Stimulated activated CD8-positive, alpha-beta memory T cell treated with anti-CD3 and anti-CD28 coated beads, Interleukin-4, amount 100 ng/mL, for 24 hours (primary cell): ENCODE data around the gene WIPF2.
"Not testable (repeated sequence)": the region's sequence is repeated elsewhere in the genome, so short reads cannot be mapped to it uniquely, and the experiment has no call there.

Source experiments
- DNase-seq: peaks from one replicate; pipeline ENCODE4 v3.0.0-alpha.2; 2020; ENCODE audit warnings: low read depth

WIPF2 gene

DNA sequence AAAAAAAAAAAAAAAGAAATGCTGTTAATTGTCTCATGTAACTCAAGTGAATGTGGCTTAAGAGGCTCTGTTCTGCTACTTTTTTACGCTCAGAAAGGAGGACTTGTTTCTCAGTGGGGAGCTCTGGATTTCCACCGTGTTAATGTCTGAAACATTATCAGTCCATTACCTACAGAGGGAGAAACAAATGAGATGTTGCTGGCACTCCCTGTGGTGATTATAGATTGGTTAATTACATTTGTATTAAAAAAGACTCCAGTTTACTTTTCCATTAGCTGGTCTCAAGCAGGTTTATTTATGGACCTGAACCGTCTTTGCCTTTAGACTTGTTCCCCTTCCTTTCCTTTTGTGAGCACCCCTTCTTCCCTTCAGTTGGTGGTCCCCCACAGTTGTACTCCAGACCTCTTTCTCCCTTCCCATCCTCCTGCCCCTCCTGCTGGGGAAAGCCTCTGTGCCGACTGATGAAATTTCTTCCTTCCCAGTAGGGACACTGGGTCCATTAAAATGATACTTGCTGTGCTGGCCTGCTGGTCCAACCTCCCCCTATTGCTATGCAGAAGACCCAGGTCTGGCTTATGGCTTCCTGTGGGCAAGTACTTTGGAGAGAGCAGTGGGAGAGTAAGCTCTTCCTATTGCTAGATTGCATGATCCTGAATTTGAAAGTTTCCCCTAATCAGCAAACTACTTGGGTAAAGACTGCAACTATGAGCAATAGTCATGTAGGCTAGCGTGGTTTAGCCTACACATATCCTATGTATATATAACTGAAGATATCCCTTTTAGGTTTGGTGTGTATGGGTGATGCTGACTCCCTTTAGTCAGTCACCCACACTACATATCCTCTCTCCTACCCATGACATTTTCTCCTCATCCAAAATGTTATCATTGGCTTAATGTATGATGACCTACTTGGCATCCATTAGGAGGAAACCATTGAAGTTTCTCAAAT lies 76.7 kb downstream of the WIPF2 start:
- DNase-seq = no peak

DNA sequence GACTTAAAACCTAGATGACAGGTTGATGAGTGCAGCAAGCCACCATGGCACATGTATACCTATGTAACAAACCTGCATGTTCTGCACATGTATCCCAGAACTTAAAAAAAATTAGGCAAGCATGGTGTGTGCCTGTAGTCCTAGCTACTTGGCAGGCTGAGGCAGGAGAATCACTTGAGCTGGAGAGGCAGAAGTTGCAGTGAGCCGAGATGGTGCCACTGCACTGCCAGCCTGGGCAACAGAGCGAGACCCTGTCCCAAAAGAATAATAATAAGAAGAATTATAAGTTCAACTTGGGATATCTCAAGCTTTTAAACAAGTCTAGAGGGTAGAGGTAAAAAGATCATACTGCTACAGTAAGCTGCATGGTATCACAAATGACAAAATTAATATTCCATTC lies 78.4 kb downstream of the WIPF2 start:
- DNase-seq = no peak

DNA sequence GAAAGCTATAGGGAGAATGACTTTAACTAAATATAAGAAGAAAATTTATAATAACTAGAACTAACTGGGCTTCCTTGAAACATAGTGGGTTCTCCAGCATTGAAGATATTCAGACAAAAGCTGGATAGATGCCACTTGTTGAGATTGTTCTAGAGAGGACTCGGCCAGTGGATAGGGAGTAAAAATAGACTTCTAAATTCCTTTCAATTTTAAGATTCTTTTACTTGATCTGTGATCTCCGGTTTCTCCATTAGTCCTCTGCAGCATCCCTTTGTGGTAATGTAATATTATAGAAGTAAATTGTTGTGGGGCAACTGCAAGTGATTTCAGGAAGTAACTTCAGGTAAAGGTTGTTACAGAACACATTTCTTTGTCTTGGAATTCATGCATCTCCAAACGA lies 79.6 kb downstream of the WIPF2 start:
- no peak for DNase-seq

DNA sequence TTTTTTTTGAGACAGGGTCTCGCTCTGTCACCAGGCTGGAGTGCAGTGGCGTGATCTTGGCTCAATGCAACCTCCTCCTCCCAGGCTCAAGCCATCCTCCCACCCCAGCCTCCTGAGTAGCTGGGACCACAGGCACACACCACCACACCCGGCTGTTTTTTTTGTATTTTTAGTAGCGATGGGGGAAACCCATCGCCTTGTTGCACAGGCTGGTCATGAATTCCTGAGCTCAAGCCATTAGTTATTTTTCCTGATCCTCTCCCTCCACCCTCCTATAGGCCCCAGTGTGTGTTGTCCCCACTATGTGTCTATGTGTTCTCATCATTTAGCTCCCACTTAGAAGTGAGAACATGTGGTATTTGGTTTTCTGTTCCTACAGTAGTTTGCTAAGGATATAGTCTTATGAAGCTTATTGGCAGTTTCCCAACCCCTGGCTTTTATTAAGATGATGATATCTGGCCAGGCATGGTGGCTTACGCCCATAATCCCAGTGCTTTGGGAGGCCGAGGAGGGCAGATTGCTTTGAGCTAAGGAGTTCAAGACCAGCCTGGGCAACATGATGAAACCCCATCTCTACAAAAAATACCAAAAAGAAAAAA lies 80.2 kb downstream of the WIPF2 start:
- not testable (repeated sequence) for DNase-seq

DNA sequence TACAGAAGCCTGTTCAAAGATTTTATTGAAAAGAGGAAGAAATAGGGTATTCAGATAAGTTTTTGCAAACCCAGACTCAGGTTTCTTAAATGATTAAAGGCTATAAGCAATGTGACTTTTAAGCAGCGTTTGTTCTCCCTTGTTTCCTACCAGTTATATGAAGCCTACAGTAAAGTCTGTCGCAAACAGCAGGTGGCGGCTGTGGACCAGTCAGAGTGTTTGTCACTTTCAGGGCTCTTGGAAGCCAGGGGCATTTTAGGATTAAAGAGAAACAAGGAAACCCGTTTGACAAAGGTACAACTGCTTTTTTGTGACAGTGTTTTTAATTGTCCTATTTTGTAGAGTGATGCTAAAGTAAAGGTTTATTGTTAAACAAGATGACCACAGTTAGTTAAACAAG lies 82.2 kb downstream of the WIPF2 start:
- DNase-seq = no peak

DNA sequence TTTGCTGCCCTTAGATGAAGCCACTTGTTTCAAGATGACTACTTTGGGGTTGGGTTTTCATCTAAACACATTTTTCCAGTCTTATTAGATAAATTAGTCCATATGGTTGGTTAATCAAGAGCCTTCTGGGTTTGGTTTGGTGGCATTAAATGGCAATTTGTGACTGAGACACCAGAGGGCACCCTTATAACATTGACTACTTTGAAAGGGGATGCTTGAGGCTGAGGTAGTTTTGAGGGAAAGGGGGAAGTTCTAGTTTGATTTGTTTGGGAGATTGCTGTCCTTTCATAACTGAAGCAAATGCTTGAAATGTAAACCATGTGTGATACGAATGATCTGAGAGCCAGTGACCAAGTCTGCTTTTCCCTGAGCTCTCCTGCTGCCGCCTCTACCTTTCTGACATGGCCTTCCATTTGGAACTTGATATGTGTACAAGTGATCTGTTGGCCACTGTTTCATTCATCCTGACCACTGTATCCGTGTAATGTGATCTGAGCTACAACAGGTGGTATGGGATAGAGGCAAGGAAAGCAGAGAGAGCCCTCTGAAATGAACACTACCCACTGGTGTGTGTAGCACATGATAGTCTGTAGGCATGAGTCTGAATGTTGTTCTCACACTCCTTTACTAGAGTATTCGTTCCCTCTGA lies 84.0 kb downstream of the WIPF2 start:
- no peak for DNase-seq

DNA sequence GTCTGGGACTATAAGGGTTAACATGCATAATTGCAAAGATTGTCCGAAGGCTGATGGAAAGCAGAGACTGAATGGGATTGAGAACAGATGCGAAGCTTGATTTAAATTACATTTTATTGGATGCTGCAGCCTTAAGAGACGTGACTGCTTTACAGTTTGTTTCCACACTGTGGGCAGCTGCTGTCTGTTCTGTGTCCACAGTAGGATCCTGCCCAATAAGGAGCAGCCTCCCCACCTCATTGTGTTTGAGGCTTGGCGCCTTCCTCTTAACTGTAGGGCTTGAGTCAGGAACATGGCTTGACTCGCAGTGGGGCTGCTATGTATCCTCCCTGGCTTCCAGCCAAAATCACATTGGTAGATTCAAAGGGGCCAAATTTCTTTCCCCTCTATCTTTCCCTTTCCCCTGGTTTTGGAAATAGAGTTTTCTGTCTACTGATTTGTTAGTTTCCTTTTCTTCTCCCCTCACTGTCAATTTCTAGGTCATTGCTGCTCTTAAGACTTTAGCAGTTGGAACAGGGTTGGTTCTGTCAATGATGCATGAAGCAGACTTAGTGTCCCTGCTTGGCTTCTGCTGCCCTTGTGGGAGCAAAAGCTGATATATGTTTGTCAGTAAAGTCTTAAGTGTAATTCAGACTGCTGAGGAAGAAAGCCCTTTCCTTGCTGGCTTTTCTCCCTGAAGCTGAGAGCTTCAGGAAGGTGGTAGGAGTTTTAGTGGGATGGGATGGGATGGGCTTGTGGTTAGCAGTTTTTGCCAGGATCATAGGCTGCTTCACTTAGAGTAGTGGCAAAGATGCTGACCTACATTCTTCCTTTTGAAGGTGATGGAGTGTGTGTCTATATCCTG lies 84.8 kb downstream of the WIPF2 start:
- no peak for DNase-seq

DNA sequence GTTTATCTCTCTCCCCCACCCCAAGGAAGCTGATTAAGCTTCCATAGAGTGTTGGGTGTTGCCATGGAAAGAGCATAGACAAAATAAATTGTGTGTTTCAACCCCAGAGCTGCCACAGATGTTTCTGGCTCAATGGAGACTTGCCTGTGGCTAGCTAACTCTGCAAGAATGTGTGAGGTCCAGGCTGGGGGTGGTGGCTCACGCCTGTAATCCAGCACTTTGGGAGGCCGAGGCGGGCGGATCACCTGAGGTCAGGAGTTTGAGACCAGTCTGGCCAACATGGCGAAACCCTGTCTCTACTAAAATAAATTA lies 85.4 kb downstream of the WIPF2 start:
- DNase-seq = not testable (repeated sequence)

DNA sequence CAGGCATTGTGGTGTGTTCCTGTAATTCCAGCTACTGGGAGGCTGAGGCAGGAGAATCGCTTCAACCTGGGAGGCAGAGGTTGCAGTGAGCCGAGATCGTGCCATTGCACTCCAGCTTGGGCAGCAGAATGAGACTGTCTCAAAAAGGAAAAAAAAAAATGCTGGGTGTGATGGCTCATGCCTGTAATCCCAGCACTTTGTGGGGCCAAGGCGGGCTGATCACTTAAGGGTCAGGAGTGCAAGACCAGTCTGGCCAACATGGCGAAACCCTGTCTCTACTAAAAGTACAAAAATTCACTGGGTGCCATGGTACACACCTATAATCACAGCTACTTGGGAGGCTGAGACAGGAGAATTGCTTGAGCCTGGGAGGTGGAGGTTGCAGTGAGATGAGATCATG lies 85.8 kb downstream of the WIPF2 start:
- DNase-seq = not testable (repeated sequence)

DNA sequence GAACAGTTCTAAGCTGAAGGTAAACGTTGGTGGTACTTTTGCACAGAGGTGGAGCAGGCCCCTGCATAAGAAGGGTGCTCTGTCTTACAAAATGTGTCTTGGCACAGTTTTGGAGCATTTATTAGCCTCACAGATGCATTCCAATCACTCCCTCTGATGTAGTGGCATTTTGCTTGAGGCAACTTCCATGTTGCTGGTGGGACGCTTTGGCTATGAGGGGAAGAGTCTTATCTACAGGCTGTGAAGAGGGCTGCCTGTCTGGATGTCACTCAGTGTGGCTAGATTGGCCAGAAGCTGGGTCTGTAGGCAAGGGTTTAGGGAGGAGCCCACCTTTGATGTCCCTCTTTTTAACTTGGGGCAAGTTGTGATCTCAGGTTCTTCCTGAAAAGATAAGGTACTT lies 87.3 kb downstream of the WIPF2 start:
- DNase-seq = no peak

DNA sequence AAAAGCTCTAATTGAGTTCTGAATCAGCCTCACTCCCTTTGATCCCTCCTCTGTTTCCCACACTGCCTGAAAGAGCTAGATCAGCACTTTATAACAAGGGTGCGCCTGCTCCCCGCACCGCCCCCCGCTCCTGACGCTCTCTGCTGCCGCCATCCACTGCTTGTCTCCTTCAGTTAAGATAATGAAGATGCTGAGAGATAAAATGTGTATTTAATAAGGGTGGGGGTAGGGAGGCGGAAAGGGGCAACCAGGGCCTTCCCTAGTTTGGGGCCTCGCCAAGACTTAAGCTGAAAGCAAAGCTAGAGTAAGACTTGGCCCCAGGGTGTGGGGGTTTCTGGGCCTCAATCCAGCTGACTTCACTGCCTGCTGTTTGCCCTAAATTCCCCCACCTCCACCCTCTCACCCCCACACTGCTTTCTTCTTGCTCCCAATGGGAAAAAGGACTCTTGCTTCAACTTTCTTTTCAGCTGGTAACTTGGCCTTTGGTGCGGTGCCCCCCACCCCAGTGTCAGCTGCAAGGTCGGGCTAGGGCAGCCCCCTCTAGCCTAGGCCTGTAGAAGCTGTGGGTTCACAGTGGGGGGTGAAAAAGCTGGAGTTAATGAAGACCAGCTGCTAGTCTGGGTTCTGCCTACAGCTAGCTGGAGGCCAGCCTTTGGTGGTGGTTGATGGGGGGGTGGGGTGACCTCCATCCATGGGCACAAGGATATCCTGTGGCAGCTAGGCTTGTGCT lies 88.1 kb downstream of the WIPF2 start:
- DNase-seq = no peak

DNA sequence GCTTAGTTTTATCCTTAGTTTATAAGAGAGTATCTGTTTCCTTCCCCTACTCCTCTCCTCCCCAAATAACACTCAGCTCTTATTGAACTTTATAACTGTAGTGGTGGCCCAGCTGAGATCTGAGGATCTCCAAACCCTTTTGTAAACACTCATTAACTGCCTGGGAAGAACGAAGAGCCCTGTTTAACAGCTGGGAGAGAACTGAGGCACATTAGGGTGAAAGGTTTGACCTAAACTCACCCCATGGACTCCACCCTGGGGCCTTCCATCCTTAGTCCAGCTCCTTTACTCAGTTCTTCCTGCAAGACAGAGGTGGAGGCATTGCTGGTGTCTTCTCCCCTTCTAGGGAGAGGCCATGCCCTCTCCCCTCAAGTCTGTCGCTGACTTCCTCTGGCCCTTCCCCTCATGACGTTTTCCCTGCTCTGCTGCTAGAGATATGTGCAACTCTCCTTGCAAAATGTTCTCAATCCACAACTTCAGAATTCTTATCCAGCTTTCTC lies 88.7 kb downstream of the WIPF2 start:
- DNase-seq = no peak

DNA sequence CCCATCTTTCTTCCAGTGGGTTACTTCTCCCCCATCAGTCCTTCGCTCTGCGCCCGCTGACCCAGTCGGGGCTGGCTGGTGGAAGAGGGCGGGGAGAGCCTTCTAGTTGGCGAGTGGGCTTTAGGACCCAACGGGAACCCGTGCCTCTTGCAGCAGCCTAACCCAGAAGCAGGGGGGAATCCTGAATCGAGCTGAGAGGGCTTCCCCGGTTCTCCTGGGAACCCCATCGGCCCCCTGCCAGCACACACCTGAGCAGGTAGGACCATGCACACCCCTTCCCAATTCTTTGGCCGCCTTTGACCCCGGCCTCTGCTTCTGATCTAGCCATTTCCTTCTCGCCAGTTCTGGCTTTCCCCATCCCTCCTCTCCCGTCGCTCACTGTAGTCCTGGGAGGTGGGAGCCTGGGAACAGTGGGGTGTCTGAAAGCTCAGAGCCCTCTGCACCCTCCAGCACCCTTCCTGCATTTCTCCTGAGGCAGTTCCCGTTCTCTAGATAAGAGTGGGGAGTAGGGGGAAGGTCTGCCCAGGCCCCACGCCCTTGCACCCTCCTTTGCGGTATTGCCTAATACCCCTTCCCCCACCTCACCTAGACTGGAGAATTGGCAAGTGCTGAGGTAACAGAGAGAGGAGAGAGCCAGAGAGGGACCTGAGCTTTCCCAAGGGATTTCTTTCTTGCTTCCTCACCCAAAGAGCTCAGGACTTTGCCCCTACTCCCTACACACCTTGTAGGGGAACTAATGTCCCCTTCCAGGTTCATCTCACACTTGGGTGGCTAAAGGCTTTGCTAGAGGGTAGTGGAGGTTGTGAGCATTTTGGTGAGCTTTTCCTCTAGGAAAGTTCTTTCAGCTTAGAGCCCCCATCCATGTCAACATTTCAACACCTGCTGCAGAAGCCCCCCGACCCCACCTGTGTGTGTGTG lies 90.2 kb downstream of the WIPF2 start, which contains the start of gene RARA:
Gene RARA, plus strand, starts transcription at position 150 of the 918 bp plus-strand sequence. CDS start 22,039 bp downstream, outside the sequence.
- DNase-seq = no peak

DNA sequence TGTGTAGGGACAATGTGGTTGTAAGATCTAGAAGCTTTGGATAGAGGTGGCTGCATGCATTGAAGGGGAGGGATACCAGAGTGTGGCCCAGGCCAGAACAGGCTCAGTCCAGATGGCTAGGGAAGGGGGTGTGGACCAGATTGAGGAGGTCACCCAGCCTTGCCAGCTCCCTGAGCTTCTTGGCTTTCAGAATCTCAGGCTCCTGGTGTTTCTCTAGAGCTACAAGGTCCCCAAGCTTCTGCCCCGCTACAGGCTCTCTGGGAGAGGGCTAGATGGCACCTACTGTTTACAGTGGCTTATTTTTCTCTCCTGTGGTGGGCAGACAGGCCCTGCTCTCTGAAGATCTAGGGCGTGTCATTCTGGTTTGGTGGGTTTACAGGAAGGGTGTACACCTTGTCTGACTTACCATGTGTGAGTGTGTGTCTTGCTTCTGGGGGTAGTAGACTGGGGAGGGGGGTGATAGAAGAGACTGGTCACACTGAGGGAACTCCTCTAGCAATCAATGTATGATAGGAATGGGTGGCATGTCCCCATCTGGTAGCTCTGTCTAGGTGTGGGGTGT lies 90.9 kb downstream of the WIPF2 start:
- no peak for DNase-seq

DNA sequence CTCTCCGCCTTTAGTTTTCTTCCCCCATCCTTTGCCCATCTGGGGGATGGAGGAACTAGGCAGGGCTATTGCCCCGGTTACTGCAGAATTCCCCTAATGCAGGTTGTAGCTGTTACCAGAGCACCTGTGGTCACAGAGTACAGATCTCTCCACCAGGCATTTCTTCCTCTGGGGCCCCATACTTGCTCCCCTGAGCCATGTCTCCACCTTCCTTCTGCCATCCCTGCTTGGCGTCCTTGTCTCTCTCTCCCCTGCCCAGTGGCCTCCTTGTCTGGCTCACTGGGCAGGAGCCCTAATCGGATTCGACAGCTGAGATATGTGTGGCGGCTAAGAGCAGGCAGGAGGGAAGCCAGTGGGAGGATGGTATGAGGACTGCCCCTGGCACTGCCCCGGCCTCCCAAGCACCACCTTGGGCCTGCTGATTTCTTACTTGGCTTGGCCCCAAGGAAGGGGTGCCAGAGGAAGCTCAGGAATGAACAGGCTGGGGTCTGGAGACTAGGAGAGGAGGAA lies 91.8 kb downstream of the WIPF2 start:
- no peak for DNase-seq

DNA sequence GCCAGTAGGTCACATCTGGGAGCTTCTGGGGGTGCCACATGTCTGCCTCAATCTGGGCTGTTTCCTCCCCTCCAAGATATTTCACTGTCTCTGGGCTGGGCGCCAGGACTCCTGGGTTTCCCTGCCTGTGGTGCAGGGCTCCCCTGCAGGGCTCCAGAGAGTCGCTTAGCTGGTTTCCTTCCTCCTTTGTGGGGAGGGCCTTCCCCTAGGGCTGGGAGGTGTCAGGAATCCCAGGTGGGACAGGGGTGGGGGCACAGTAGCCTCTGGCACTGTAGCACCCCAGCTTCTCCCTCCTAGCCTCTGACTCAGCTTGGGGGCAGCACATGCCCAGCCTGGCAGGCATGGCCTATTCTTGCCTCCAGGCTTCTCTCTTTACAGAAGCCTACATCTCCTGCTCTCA lies 92.5 kb downstream of the WIPF2 start:
- DNase-seq = no peak

DNA sequence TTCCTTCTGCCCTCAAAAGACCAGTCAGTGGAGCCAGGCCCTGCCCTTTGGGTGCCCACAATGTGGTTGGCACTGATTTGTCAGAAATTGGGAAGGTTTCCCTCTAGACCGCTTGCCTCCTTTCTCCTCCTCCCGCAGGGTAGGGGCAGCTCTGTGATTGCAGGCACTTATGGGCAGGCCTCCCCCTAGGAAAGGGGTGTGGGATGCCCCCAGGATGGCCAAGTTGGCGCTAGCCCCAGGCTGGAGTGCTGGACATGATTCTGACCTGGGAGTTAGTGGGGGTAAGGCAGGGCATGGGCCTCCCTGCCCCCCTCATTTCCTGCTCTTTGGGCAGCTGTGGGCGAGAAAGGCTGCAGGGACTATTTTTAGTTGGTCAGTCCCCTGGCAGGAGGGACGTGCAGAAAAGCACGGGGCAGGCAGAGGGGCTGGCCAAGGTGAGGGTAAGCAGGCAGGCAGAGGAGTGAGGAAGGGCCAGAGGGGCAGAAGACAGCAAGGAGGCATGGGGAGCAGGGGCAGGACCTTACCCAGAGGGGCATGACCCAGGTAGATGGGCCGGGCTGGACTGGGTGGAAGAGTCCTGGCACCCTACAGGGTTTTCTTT lies 93.1 kb downstream of the WIPF2 start:
- DNase-seq = no peak

DNA sequence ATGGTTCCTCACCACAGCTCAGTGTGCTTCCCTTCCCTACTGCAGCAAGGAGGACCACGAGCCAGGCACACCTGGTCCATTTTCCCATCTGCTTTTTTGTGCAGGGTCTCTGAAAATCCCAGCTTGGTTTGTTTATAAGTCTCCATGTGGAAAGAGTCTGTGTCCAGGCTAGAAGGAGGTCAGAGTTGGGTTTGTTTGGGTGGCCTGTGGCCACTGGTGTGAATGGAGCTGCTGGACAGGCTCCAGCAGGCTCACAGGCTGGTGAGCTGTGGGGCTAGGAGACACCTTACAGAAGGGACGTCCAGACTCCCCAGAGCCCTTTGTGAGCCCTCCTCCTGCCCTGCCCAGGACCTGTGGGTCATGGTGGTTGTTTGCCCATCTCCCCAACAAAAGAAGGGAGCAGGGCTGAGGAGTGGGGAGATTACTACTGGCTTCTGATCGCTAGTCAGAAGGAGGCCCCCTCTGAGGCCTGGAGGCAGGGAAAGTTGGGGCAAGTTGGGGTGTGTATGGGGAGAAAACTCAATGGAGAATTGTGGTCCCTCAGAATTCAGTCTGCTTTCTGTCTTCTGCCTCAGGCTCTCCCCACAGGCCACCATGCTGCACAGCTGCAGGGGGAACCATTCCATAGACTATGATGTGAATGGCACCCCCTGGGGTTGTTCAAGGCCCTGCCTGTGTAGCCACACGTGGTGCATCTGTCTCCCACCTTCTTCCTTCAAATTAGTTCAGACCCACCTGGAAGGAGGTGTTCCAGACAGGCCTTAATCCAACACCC lies 94.0 kb downstream of the WIPF2 start:
- no peak for DNase-seq
